HepG2 (cell line): Measurements from ENCODE around the gene PGM2. TPM values are rescaled to one million over a fixed set of nuclear protein-coding genes. Genes with fewer than 3 reads are reported as not detected.

ENCODE experiments used
- ADNP ChIP-seq: sonication (generic); formaldehyde crosslinking; IDR thresholded peaks from 2 replicates; pipeline ENCODE4 v1.4.0; 2020; ENCODE audit warnings: missing genetic modification reagents
- ATF2 ChIP-seq: sonication (generic); formaldehyde crosslinking; IDR thresholded peaks from 2 replicates; pipeline ENCODE4 v1.4.0; 2020; ENCODE audit warnings: missing genetic modification reagents
- FOXM1 ChIP-seq: sonication (generic); formaldehyde crosslinking; IDR thresholded peaks from 2 replicates; pipeline ENCODE4 v1.5.0; 2020; ENCODE audit warnings: missing genetic modification reagents
- FOXO4 ChIP-seq: sonication (generic); formaldehyde crosslinking; conservative IDR thresholded peaks from 2 replicates; pipeline ENCODE4 v1.8.1; 2023; ENCODE audit warnings: missing genetic modification reagents
- FUBP1 ChIP-seq: sonication (generic); formaldehyde crosslinking; IDR thresholded peaks from 2 replicates; pipeline ENCODE4 v1.5.1; 2020; ENCODE audit warnings: missing genetic modification reagents, mild to moderate bottlenecking, borderline replicate concordance
- HCFC1 ChIP-seq: fragments of 150-350 bp; IDR thresholded peaks from 2 replicates; pipeline ENCODE4 v1.6.1; 2014; ENCODE audit warnings: low read depth, low read length
- HNRNPUL1 ChIP-seq: fragments of 200-400 bp; formaldehyde crosslinking; IDR thresholded peaks from 2 replicates; pipeline ENCODE4 v1.6.1; 2017; ENCODE audit warnings: low read depth, mild to moderate bottlenecking, low read length, moderate library complexity
- KAT2B ChIP-seq: fragments of 150-350 bp; IDR thresholded peaks from 2 replicates; pipeline ENCODE4 v1.6.1; 2014; ENCODE audit warnings: low read depth, low read length, borderline replicate concordance
- NAIF1 ChIP-seq: sonication (generic); formaldehyde crosslinking; IDR thresholded peaks from 2 replicates; pipeline ENCODE4 v1.5.0; 2020; ENCODE audit warnings: mild to moderate bottlenecking, missing genetic modification reagents, borderline replicate concordance
- NKX3-1 ChIP-seq: sonication (generic); formaldehyde crosslinking; IDR thresholded peaks from 2 replicates; pipeline ENCODE4 v1.5.0; 2020; ENCODE audit warnings: missing genetic modification reagents
- PRDM4 ChIP-seq: sonication (generic); formaldehyde crosslinking; IDR thresholded peaks from 2 replicates; pipeline ENCODE4 v1.9.0; 2021; ENCODE audit warnings: missing genetic modification reagents, borderline replicate concordance
- ZBTB8A ChIP-seq: sonication (generic); formaldehyde crosslinking; IDR thresholded peaks from 2 replicates; pipeline ENCODE4 v1.4.0; 2020; ENCODE audit warnings: mild to moderate bottlenecking, low read depth, missing genetic modification reagents, borderline replicate concordance
- ZNF503 ChIP-seq: sonication (generic); formaldehyde crosslinking; IDR thresholded peaks from 2 replicates; pipeline ENCODE4 v1.4.0; 2020; ENCODE audit warnings: missing genetic modification reagents
- ZNF674 ChIP-seq: sonication (generic); formaldehyde crosslinking; IDR thresholded peaks from 2 replicates; pipeline ENCODE4 v1.5.0; 2020; ENCODE audit warnings: low read depth, mild to moderate bottlenecking, missing genetic modification reagents
- ZNF724P ChIP-seq: sonication (generic); formaldehyde crosslinking; IDR thresholded peaks from 2 replicates; pipeline ENCODE4 v1.8.0; 2022; ENCODE audit warnings: missing genetic modification reagents, borderline replicate concordance
- ZUFSP ChIP-seq: sonication (generic); formaldehyde crosslinking; IDR thresholded peaks from 2 replicates; pipeline ENCODE4 v1.9.0; 2021; ENCODE audit warnings: missing genetic modification reagents, mild to moderate bottlenecking, borderline replicate concordance
- polyA plus RNA-seq, 8 experiments: library from polyadenylated mRNA; depleted of rRNA in 3 of 8; stranded (reverse) in 7 of 8; unstranded in 1 of 8; fragments of >200 nt; fragmentation: Illumina TruSeq in 4 of 8; extraction: Trizol in 4 of 8; gene quantifications; 2 replicates each; pipeline versions ENCODE4 v1.2.1 to v1.2.3, GENCODE V29; 2011 to 2016; ENCODE audit warnings: low read depth in 4 of 8, missing spikeins in 1 of 8, mixed read lengths in 1 of 8; ENCODE audit not compliant: insufficient read depth in 1 of 8
- total RNA-seq, 5 experiments: library from RNA; depleted of rRNA; stranded (reverse); fragments of >200 nt; fragmentation: Illumina TruSeq; extraction: Trizol; gene quantifications; 2 replicates each; pipeline ENCODE4 v1.2.3, GENCODE V29; 2016; ENCODE audit warnings: low read depth in 1 of 5

PGM2 gene
- total and polyA plus RNA-seq, 2 of the 13 experiments (the other 11 are each of a cell fraction or from before 2014, with no cell fraction given): 14.6 to 36.9 TPM

- TF ChIP-seq ZNF503 (CRISPR knock-in tag) (no peak; the same call in 1 of the 2 replicates), KAT2B (no peak), HCFC1 (no peak), FUBP1 (no peak), PRDM4 (CRISPR knock-in tag) (no peak), NKX3-1 (CRISPR knock-in tag) (no peak; the same call in 1 of the 2 replicates), FOXO4 (CRISPR knock-in tag) (no peak), ATF2 (CRISPR knock-in tag) (no peak), HNRNPUL1 (no peak), ADNP (CRISPR knock-in tag) (no peak), ZUFSP (CRISPR knock-in tag) (no peak), ZBTB8A (CRISPR knock-in tag) (no peak), FOXM1 (CRISPR knock-in tag) (no peak), NAIF1 (CRISPR knock-in tag) (no peak; the same call in 1 of the 2 replicates), ZNF724P (no peak), ZNF674 (CRISPR knock-in tag) (no peak)
Observed at GRCh38 chr4:37826295-37827029, at the start of gene PGM2 (continued).
